Esophagus squamous epithelium (tissue), 4 donors: ENCODE results near the gene DTWD1.

Experiments used
- CTCF ChIP-seq, 6 experiments: fragments of 450-650 bp in 4 of 6; fragments of 200-600 bp in 2 of 6; sonication (generic) in 2 of 6; IDR thresholded peaks; one replicate each; pipeline ENCODE4 v1.5.1; 2016 to 2019; ENCODE audit warnings: antibody characterized with exemption in 6 of 6, mild to moderate bottlenecking in 4 of 6, moderate library complexity in 4 of 6
- POLR2A ChIP-seq, 4 donors: fragments of 450-650 bp; IDR thresholded peaks; one replicate each; pipeline ENCODE4 v1.6.1; 2017; ENCODE audit warnings: antibody characterized with exemption in 4 of 4, mild to moderate bottlenecking in 4 of 4, moderate library complexity in 3 of 4

- no peak for TF ChIP-seq CTCF (IDR thresholded peaks at IDR 0.05)
- no peak for TF ChIP-seq POLR2A (IDR thresholded peaks at IDR 0.05)
Measured at GRCh38 chr15:49686599-49686998, 65.8 kb downstream of the DTWD1 start.
